H1 (cell line): ENCODE measurements around the gene NTN1. TPM values are rescaled to one million over a fixed set of nuclear protein-coding genes. Genes with fewer than 3 reads are reported as not detected.

Source experiments
- CTCF ChIA-PET: fragments of 300-600 bp; sonication (Branson Sonifier 250); formaldehyde crosslinking; loops from one replicate; lab custom pipeline; 2021; ENCODE audit not compliant: partially characterized antibody; lab: Charles Lee
- POLR2A ChIA-PET: fragments of 300-600 bp; sonication (Branson Sonifier 250); formaldehyde crosslinking; loops from one replicate; lab custom pipeline; 2021; ENCODE audit warnings: inconsistent platforms; ENCODE audit not compliant: partially characterized antibody; lab: Charles Lee
- DNase-seq, 2 experiments: peaks; one replicate each; pipeline versions ENCODE4 v3.0.0 to v3.0.0-alpha.2; 2010 to 2022; ENCODE audit warnings: low spot score in 2 of 2, low read depth in 1 of 2, mixed read lengths in 1 of 2
- FAIRE-seq: peaks from 2 replicates; lab custom pipeline; 2011; peaks lifted over from hg19 to GRCh38; lab: Jason Lieb, UNC
- H2AFZ ChIP-seq: 2 replicates; pipeline ENCODE4 v1.8.1; 2012; ENCODE audit warnings: low read length, inconsistent platforms
- H2AK5ac ChIP-seq: 2 replicates; pipeline ENCODE4 v1.6.1; 2013; ENCODE audit warnings: low read depth, low read length
- H2BK120ac ChIP-seq: replicated peaks from 2 replicates; pipeline ENCODE3; 2013; ENCODE audit warnings: low read depth, low read length, inconsistent platforms
- H2BK12ac ChIP-seq: 2 replicates; pipeline ENCODE4 v1.6.1; 2013; ENCODE audit warnings: low read depth, low read length
- H2BK15ac ChIP-seq: 2 replicates; pipeline ENCODE4 v1.6.1; 2013; ENCODE audit warnings: low read length
- H2BK20ac ChIP-seq: 2 replicates; pipeline ENCODE4 v1.6.1; 2013; ENCODE audit warnings: low read length
- H2BK5ac ChIP-seq: 2 replicates; pipeline ENCODE4 v1.6.1; 2013; ENCODE audit warnings: low read depth, low read length
- H3K14ac ChIP-seq: 2 replicates; pipeline ENCODE4 v1.6.1; 2013; ENCODE audit warnings: inconsistent platforms; ENCODE audit not compliant: insufficient read length
- H3K18ac ChIP-seq: 2 replicates; pipeline ENCODE4 v1.6.1; 2013; ENCODE audit warnings: low read length; ENCODE audit errors: extremely low read depth
- H3K23ac ChIP-seq: 2 replicates; pipeline ENCODE4 v1.6.1; 2013; ENCODE audit warnings: inconsistent platforms; ENCODE audit not compliant: insufficient read length
- H3K23me2 ChIP-seq: 2 replicates; pipeline ENCODE4 v1.6.1; 2013; ENCODE audit warnings: low read depth, low read length
- H3K27ac ChIP-seq: 2 replicates; pipeline ENCODE4 v1.6.1; 2011; ENCODE audit warnings: low read depth, low read length, inconsistent platforms
- H3K27me3 ChIP-seq, 4 experiments: replicated peaks in 1 of 4; 1 replicate in 1 of 4; 2 replicates in 3 of 4; pipeline versions ENCODE4 v1.6.1 to v1.8.1; 2011 to 2013; ENCODE audit warnings: low read length in 3 of 4, mild to moderate bottlenecking in 3 of 4, inconsistent platforms in 2 of 4, mixed read lengths in 2 of 4, moderate library complexity in 1 of 4; ENCODE audit not compliant: control insufficient read depth in 3 of 4, insufficient read depth in 3 of 4; ENCODE audit errors: extremely low read depth in 1 of 4
- H3K36me3 ChIP-seq, 4 experiments: 2 replicates each; pipeline versions ENCODE4 v1.6.1 to v1.8.1; 2011 to 2013; ENCODE audit warnings: mild to moderate bottlenecking in 4 of 4, low read length in 3 of 4, moderate library complexity in 2 of 4, control low read depth in 1 of 4, inconsistent platforms in 1 of 4; ENCODE audit not compliant: insufficient read depth in 4 of 4, control insufficient read depth in 2 of 4
- H3K4ac ChIP-seq: replicated peaks from 2 replicates; pipeline ENCODE3; 2013; ENCODE audit warnings: low read length, low read depth, mixed read lengths, inconsistent platforms; ENCODE audit not compliant: insufficient read length
- H3K4me1 ChIP-seq, 4 experiments: replicated peaks in 1 of 4; 1 replicate in 1 of 4; 2 replicates in 3 of 4; pipeline versions ENCODE4 v1.6.1 to v1.8.1; 2011 to 2013; ENCODE audit warnings: low read length in 3 of 4, inconsistent platforms in 2 of 4, mixed read lengths in 1 of 4; ENCODE audit not compliant: insufficient read depth in 4 of 4, control insufficient read depth in 3 of 4
- H3K4me2 ChIP-seq, 2 experiments: 2 replicates each; pipeline versions ENCODE4 v1.6.1 to v1.8.1; 2011 to 2013; ENCODE audit warnings: low read depth in 2 of 2, low read length in 2 of 2, control low read depth in 1 of 2, inconsistent platforms in 1 of 2, mild to moderate bottlenecking in 1 of 2; ENCODE audit not compliant: insufficient read depth in 1 of 2
- H3K4me3 ChIP-seq, 4 experiments: fragments of 200-600, 300-600 bp in 1 of 4; sonication (generic), shearing (Covaris generic), sonication (Bioruptor Twin) in 1 of 4; 2 replicates each; pipeline versions ENCODE4 v1.5.1 to v1.8.1; 2011 to 2016; ENCODE audit warnings: low read length in 4 of 4, low read depth in 3 of 4, control low read depth in 2 of 4, inconsistent platforms in 2 of 4, mild to moderate bottlenecking in 2 of 4, mixed read lengths in 1 of 4, moderate library complexity in 1 of 4; ENCODE audit not compliant: insufficient read depth in 2 of 4; ENCODE audit errors: extremely low read depth in 1 of 4
- H3K56ac ChIP-seq: replicated peaks from 2 replicates; pipeline ENCODE3; 2013; ENCODE audit warnings: low read depth, mild to moderate bottlenecking, mixed read lengths, low read length, inconsistent platforms; ENCODE audit not compliant: insufficient read length
- H3K79me1 ChIP-seq: 2 replicates; pipeline ENCODE4 v1.6.1; 2013; ENCODE audit warnings: low read depth, low read length, control low read depth
- H3K79me2 ChIP-seq, 2 experiments: 2 replicates each; pipeline versions ENCODE4 v1.6.1 to v1.8.1; 2012 to 2013; ENCODE audit warnings: low read length in 2 of 2, mild to moderate bottlenecking in 2 of 2, inconsistent platforms in 1 of 2; ENCODE audit not compliant: insufficient read depth in 2 of 2, control insufficient read depth in 1 of 2
- H3K9ac ChIP-seq, 4 experiments: replicated peaks in 1 of 4; 1 replicate in 1 of 4; 2 replicates in 3 of 4; pipeline versions ENCODE4 v1.6.1 to v1.8.1; 2011 to 2013; ENCODE audit warnings: low read depth in 3 of 4, low read length in 3 of 4, control low read depth in 2 of 4, mild to moderate bottlenecking in 2 of 4, moderate library complexity in 2 of 4, inconsistent platforms in 1 of 4; ENCODE audit errors: extremely low read depth in 1 of 4
- H3K9me3 ChIP-seq, 2 experiments: 2 replicates each; pipeline versions ENCODE4 v1.6.1 to v1.8.1; 2012 to 2013; ENCODE audit warnings: mild to moderate bottlenecking in 2 of 2, moderate library complexity in 2 of 2, control low read depth in 1 of 2, inconsistent platforms in 1 of 2, low read depth in 1 of 2, low read length in 1 of 2, mixed read lengths in 1 of 2; ENCODE audit not compliant: insufficient read depth in 2 of 2
- H4K20me1 ChIP-seq, 2 experiments: replicated peaks in 1 of 2; 2 replicates each; pipeline versions ENCODE3 to v1.8.1; 2011 to 2013; ENCODE audit warnings: inconsistent platforms in 2 of 2, low read length in 2 of 2, mild to moderate bottlenecking in 1 of 2; ENCODE audit not compliant: insufficient read depth in 2 of 2, control insufficient read depth in 1 of 2
- H4K5ac ChIP-seq: 2 replicates; pipeline ENCODE4 v1.6.1; 2013; ENCODE audit warnings: low read length, low read depth, mixed read lengths, inconsistent platforms; ENCODE audit not compliant: insufficient read length
- H4K8ac ChIP-seq: 2 replicates; pipeline ENCODE4 v1.8.0; 2013; ENCODE audit warnings: mild to moderate bottlenecking, moderate library complexity, low read length, inconsistent platforms; ENCODE audit not compliant: insufficient read depth; ENCODE audit errors: extremely low read depth
- H4K91ac ChIP-seq: replicated peaks from 2 replicates; pipeline ENCODE3; 2013; ENCODE audit warnings: low read length, mixed read lengths, inconsistent platforms; ENCODE audit not compliant: insufficient read length
- ASH2L ChIP-seq: fragments of 200-600, 300-600 bp; sonication (generic); IDR thresholded peaks from one replicate; pipeline ENCODE4 v1.7.1; 2017; ENCODE audit warnings: low read length
- BCL11A ChIP-seq, 2 experiments: IDR thresholded peaks; one replicate each; pipeline ENCODE4 v1.6.1; 2011; ENCODE audit warnings: low read depth in 2 of 2, low read length in 2 of 2, mild to moderate bottlenecking in 2 of 2
- FOSL1 ChIP-seq: IDR thresholded peaks from 2 replicates; pipeline ENCODE4 v1.6.1; 2011; ENCODE audit warnings: mild to moderate bottlenecking, low read depth, low read length, moderate library complexity; ENCODE audit not compliant: insufficient read depth
- RXRA ChIP-seq: IDR thresholded peaks from 2 replicates; pipeline ENCODE4 v1.6.1; 2011; ENCODE audit warnings: low read depth, mild to moderate bottlenecking, low read length, moderate library complexity; ENCODE audit not compliant: insufficient read depth
- WGBS, 2 experiments: shearing (Covaris generic) in 1 of 2; methylation state at CpG; one replicate each; pipeline versions ENCODE4 v1.1.6 to v1.1.7; 2013 to 2015; ENCODE audit warnings: low lambda C conversion rate in 2 of 2, mixed read lengths in 2 of 2, inconsistent platforms in 1 of 2, low coverage in 1 of 2, missing lambda C conversion rate in 1 of 2; ENCODE audit not compliant: insufficient replicate concordance in 2 of 2, insufficient coverage in 1 of 2, insufficient read length in 1 of 2; ENCODE audit errors: extremely low coverage in 1 of 2, missing lambda C conversion rate in 1 of 2; 5-methylcytosine and 5-hydroxymethylcytosine counted together
- polyA plus RNA-seq, 7 experiments: library from polyadenylated mRNA; depleted of rRNA in 3 of 7; stranded (reverse) in 5 of 7; unstranded in 2 of 7; fragments of >200 nt in 5 of 7; fragments of 200-250 nt in 2 of 7; gene quantifications; 1 replicate in 5 of 7; 2 replicates in 1 of 7; 4 replicates in 1 of 7; pipeline versions ENCODE4 v1.2.1 to v1.2.3, GENCODE V29; 2011 to 2013; ENCODE audit warnings: missing spikeins in 2 of 7, mixed read lengths in 2 of 7
- total RNA-seq: library from RNA; stranded (reverse); fragmentation: NEBNext Ultra II Directional; extraction: Animal tissue kit (Norgen Biotek cat#: 25700); gene quantifications from 2 replicates; pipeline ENCODE4 v1.2.1, GENCODE V29; 2021

The NTN1 gene
- total and polyA plus RNA-seq, 2 of the 8 experiments (the other 6 are each of a cell fraction or from before 2014, with no cell fraction given) = 2.0 to 2.3 TPM

DNA sequence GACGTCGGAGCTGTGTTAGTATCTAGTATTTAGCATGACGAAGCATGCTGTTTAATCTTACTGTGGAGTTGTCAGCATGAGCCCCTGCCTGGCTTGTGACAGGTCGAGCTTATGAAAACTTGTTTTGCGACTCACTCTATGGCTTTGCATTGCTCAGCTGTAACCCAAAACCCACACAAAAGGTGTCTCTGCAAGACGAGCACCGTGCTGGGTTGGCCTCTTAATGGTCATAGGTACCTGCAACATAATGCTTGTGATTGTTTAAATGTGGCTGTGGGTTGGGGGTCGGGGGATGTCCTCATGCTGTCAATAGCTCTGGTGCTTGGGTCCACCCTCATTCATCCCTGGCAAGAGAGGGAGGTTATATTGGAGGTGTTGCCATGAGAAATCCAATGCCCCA is 5.4 kb downstream of the NTN1 start:
- POLR2A ChIA-PET = interaction anchor here (1.8 kb wide), 1 partner anchor 9 kb away, joined by 11 read pairs; no protein-coding TSS in a partner anchor
- H2BK5ac ChIP-seq = no peak overlapping the region
- H3K4me3 ChIP-seq = no peak overlapping the region
- DNase-seq = no peak
- H3K79me1 ChIP-seq = no peaks in the 10 kb centered on the region
- H2AK5ac ChIP-seq = no peak overlapping the region
- H2BK20ac ChIP-seq = no peak overlapping the region
- H3K18ac ChIP-seq = no peak overlapping the region
- no peak overlapping the region for H3K14ac ChIP-seq
- no peak overlapping the region for H4K5ac ChIP-seq
- TF ChIP-seq RXRA = no peak
- TF ChIP-seq BCL11A (IDR thresholded peaks at IDR 0.05; ENCODE audit: low read depth in 2 of 2, low read length in 2 of 2) = no peak
- TF ChIP-seq ASH2L = no peak
- TF ChIP-seq FOSL1 = no peak
- TF ChIP-seq, all 59 proteins: peak for 0
- H2BK15ac ChIP-seq = no peak overlapping the region
- no peak overlapping the region for H3K9ac ChIP-seq
- H2AFZ ChIP-seq = no peak overlapping the region
- H3K27me3 ChIP-seq = peaks cover 29 to 48% (median 41%) of the 10 kb centered on the region in 4 experiments
- H3K36me3 ChIP-seq = peaks cover 0 to 16% (median 0%) of the 10 kb centered on the region in 4 experiments; a peak in 1 of 8 replicates
- H2BK120ac ChIP-seq = no peak overlapping the region
- H3K79me2 ChIP-seq = no peaks in the 10 kb centered on the region
- peaks cover 2 to 9% of the 10 kb centered on the region in 2 experiments for H4K20me1 ChIP-seq
- peaks cover 12% of the 10 kb centered on the region; the same call in 1 of the 2 replicates for H3K23me2 ChIP-seq
- no peak overlapping the region for H3K23ac ChIP-seq
- H2BK12ac ChIP-seq = no peak overlapping the region
- no peak overlapping the region for H4K8ac ChIP-seq
- 57% methylated on average over 8 of the region's 8 CpGs; no CpG with 5 or more reads in 1 of the 2 experiments for WGBS, 2 experiments
- H3K4me1 ChIP-seq = peaks cover 7 to 27% (median 17%) of the 10 kb centered on the region in 4 experiments
- FAIRE-seq = no peak
- H3K56ac ChIP-seq = no peak overlapping the region
- H4K91ac ChIP-seq = no peak overlapping the region
- H3K4me2 ChIP-seq = no peak overlapping the region
- no peak overlapping the region for H3K4ac ChIP-seq
- no peaks in the 10 kb centered on the region for H3K9me3 ChIP-seq
- CTCF ChIA-PET = interaction anchor here (0.6 to 2.9 kb wide), 7 partner anchors 10 to 262 kb away, joined by 3 to 11 read pairs (median 5); no protein-coding TSS in a partner anchor
- no peak overlapping the region for H3K27ac ChIP-seq
